NCI-H748 (cell line): ENCODE measurements around the gene GSTA5.
"Not testable (repeated sequence)": the region's sequence is repeated elsewhere in the genome, so short reads cannot be mapped to it uniquely, and the experiment has no call there.

ENCODE experiments used
- DNase-seq: peaks from one replicate; lab custom pipeline; 2025; ENCODE audit not compliant: unreplicated experiment; lab: John Stamatoyannopoulos, UW

GSTA5 gene

GRCh38 chr6:52839124-52840055 is 1.2 kb downstream of the GSTA5 start:
- DNase-seq: peak; percentile 69

- no peak for DNase-seq
Observed at GRCh38 chr6:52834481-52834880, 6.1 kb downstream of the GSTA5 start.

GRCh38 chr6:52830869-52831268 is 9.7 kb downstream of the GSTA5 start:
- DNase-seq: not testable (repeated sequence)

- DNase-seq: no peak
Observed at GRCh38 chr6:52829046-52829817, 11.4 kb downstream of the GSTA5 start.

- DNase-seq: not testable (repeated sequence)
Observed at GRCh38 chr6:52828621-52829020, 12.0 kb downstream of the GSTA5 start.

- not testable (repeated sequence) for DNase-seq
Observed at GRCh38 chr6:52827073-52827783, 13.4 kb downstream of the GSTA5 start.

GRCh38 chr6:52826513-52826912 is 14.1 kb downstream of the GSTA5 start:
- peak; percentile 53 for DNase-seq

- not testable (repeated sequence) for DNase-seq
Observed at GRCh38 chr6:52825900-52826459, 14.6 kb downstream of the GSTA5 start.

- DNase-seq: not testable (repeated sequence)
Observed at GRCh38 chr6:52825270-52825793, 15.3 kb downstream of the GSTA5 start.

- DNase-seq: no peak
Observed at GRCh38 chr6:52821842-52822241, 18.8 kb downstream of the GSTA5 start.

GRCh38 chr6:52820198-52820597 is 20.4 kb downstream of the GSTA5 start:
- DNase-seq: no peak

- peak; percentile 70 for DNase-seq
Observed at GRCh38 chr6:52815167-52816092, 25.2 kb downstream of the GSTA5 start.

- DNase-seq: not testable (repeated sequence)
Observed at GRCh38 chr6:52814545-52814944, 26.1 kb downstream of the GSTA5 start.

GRCh38 chr6:52809777-52810176 is 30.8 kb downstream of the GSTA5 start:
- DNase-seq: not testable (repeated sequence)

GRCh38 chr6:52808660-52809059 is 32.0 kb downstream of the GSTA5 start:
- DNase-seq: no peak

- DNase-seq: not testable (repeated sequence)
Observed at GRCh38 chr6:52803668-52804255, 36.9 kb downstream of the GSTA5 start, which contains the start of gene GSTA1. Gene GSTA1 (minus strand): TSS chr6:52803816. CDS start chr6:52799267, 4,549 bp downstream.

GRCh38 chr6:52802806-52803205 is 37.8 kb downstream of the GSTA5 start:
- DNase-seq: no peak

GRCh38 chr6:52801188-52801841 is 39.3 kb downstream of the GSTA5 start:
- DNase-seq: peak; percentile 49
